ENCODE measurements around the gene TAF6L. TPM values are rescaled to one million over a fixed set of nuclear protein-coding genes. Genes with fewer than 3 reads are reported as not detected.
A peak's percentile ranks its signal among the peaks of the same experiment; 100 is the strongest.

Gene TAF6L
- total RNA-seq, 1 donor from 2014 or later: 51.7 TPM

- peaks cover 0 to 31% of the 10 kb centered on the region in 2 donors for H3K4me1 ChIP-seq
Measured at GRCh38 chr11:62831520-62832335, 60.5 kb downstream of the TAF6L start, which contains the start of gene STX5. Gene STX5, minus strand, starts transcription at chr11:62832051. Its CDS starts 808 bp downstream, at chr11:62831243.

GRCh38 chr11:62832336-62833234 is 61.4 kb downstream of the TAF6L start, which contains the start of gene TEX54:
Gene TEX54, minus strand, starts transcription at chr11:62832841.
- H3K4me3 ChIP-seq: peak within 1 kb of the TSS; percentile 74 to 77
- DNase-seq (ENCODE audit: low spot score in 2 of 2): peak in 1 of 2 donors; percentile 74
- no peaks in the 10 kb centered on the region for H3K9me3 ChIP-seq
- TF ChIP-seq CTCF (IDR thresholded peaks at IDR 0.05): no peak
- H3K27ac ChIP-seq: peak within 1 kb of the TSS; percentile 90 to 95
- H3K36me3 ChIP-seq: peaks cover 13 to 23% of the 10 kb centered on the region in 2 donors
- H3K4me1 ChIP-seq: peaks cover 0 to 31% of the 10 kb centered on the region in 2 donors
- intact Hi-C loops (cut with DNase I): loop anchor here (1.0 to 5.0 kb wide), 5 partner anchors 23 to 220 kb away; partner anchors contain the start of genes BSCL2, EML3, GNG3 and NXF1
- H3K27me3 ChIP-seq: no peaks in the 10 kb centered on the region

More at GRCh38 chr11:62831520-62832335, 60.5 kb downstream of the TAF6L start, which contains the start of gene STX5:
- peak within 1 kb of the TSS; percentile 74 to 77 for H3K4me3 ChIP-seq
- H3K36me3 ChIP-seq: peaks cover 22 to 32% of the 10 kb centered on the region in 2 donors
- DNase-seq (ENCODE audit: low spot score in 2 of 2): peak; percentile 96 to 100
- H3K27me3 ChIP-seq: no peaks in the 10 kb centered on the region
- H3K9me3 ChIP-seq: no peaks in the 10 kb centered on the region
- intact Hi-C loops (cut with DNase I): loop anchor here (1.0 to 5.0 kb wide), 7 partner anchors 8 to 219 kb away; partner anchors contain the start of genes BSCL2, EML3, GNG3 and HNRNPUL2
- TF ChIP-seq CTCF (IDR thresholded peaks at IDR 0.05): no peak
- peak within 1 kb of the TSS; percentile 90 to 95 for H3K27ac ChIP-seq

- Histone ChIP-seq H3K9me3 (no peaks in the 10 kb centered on the region), H3K4me1 (peaks cover 6 to 20% of the 10 kb centered on the region in 2 donors), H3K36me3 (peaks cover 11% of the 10 kb centered on the region in 2 donors), H3K4me3 (no peak overlapping the region), H3K27ac (no peak overlapping the region), H3K27me3 (no peaks in the 10 kb centered on the region)
- no peak for DNase-seq (ENCODE audit: low spot score in 2 of 2)
- TF ChIP-seq CTCF (IDR thresholded peaks at IDR 0.05): no peak
- intact Hi-C loops (cut with DNase I): no loop called here
Measured at GRCh38 chr11:62835336-62835735, 64.1 kb downstream of the TAF6L start.

Other genes starting within 250 kb of the TAF6L start
- gene AHNAK, start 224.6 kb upstream of the TAF6L start, total RNA-seq: 718 TPM
- 1,083 TPM for gene EEF1G, start 197.5 kb upstream of the TAF6L start, total RNA-seq
- gene TUT1, start 179.9 kb upstream of the TAF6L start, total RNA-seq: 18.4 TPM
- gene MTA2, start 169.5 kb upstream of the TAF6L start, total RNA-seq: 79.2 TPM
- 207 TPM for gene EML3, start 158.6 kb upstream of the TAF6L start, total RNA-seq
- gene ROM1, start 158.1 kb upstream of the TAF6L start, total RNA-seq: not detected
- 61.3 TPM for gene B3GAT3, start 149.4 kb upstream of the TAF6L start, total RNA-seq
- 326 TPM for gene GANAB, start 124.8 kb upstream of the TAF6L start, total RNA-seq
- gene INTS5, start 118.1 kb upstream of the TAF6L start, total RNA-seq: 8.1 TPM
- 49.8 TPM for gene C11orf98, start 106.2 kb upstream of the TAF6L start, total RNA-seq
- not detected for gene CSKMT, start 106.1 kb upstream of the TAF6L start, total RNA-seq
- 3.9 TPM for gene UQCC3, start 99.7 kb upstream of the TAF6L start, total RNA-seq
- not detected for gene LBHD1, start 99.1 kb upstream of the TAF6L start, total RNA-seq
- 60.2 TPM for gene UBXN1, start 92.3 kb upstream of the TAF6L start, total RNA-seq
- 12.1 TPM for gene LRRN4CL, start 81.9 kb upstream of the TAF6L start, total RNA-seq
- 55.9 TPM for gene BSCL2, start 64.0 kb upstream of the TAF6L start, total RNA-seq
- gene GNG3, start 63.7 kb upstream of the TAF6L start, total RNA-seq: not detected
- 14.6 TPM for gene HNRNPUL2, start 43.9 kb upstream of the TAF6L start, total RNA-seq
- 1.4 TPM for gene TTC9C, start 42.9 kb upstream of the TAF6L start, total RNA-seq
- 2.9 TPM for gene ZBTB3, start 17.2 kb upstream of the TAF6L start, total RNA-seq
- 110 TPM for gene POLR2G, start 9.8 kb upstream of the TAF6L start, total RNA-seq
- gene TMEM179B, start 16.0 kb downstream of the TAF6L start, total RNA-seq: 102 TPM
- 92.5 TPM for gene TMEM223, start 20.6 kb downstream of the TAF6L start, total RNA-seq
- gene NXF1, start 34.0 kb downstream of the TAF6L start, total RNA-seq: 41.8 TPM
- gene STX5, start 60.7 kb downstream of the TAF6L start, total RNA-seq: 40.3 TPM
- not detected for gene TEX54, start 61.4 kb downstream of the TAF6L start, total RNA-seq
- 28.7 TPM for gene WDR74, start 68.2 kb downstream of the TAF6L start, total RNA-seq
- gene SLC3A2, start 109.5 kb downstream of the TAF6L start, total RNA-seq: 143 TPM
- gene CHRM1, start 150.0 kb downstream of the TAF6L start, total RNA-seq: not detected
- gene SLC22A6, start 213.6 kb downstream of the TAF6L start, total RNA-seq: not detected
- not detected for gene SLC22A8, start 244.4 kb downstream of the TAF6L start, total RNA-seq

Data from ascending aorta (tissue), 2 donors.